ENCODE measurements around the gene MED17.

DNA sequence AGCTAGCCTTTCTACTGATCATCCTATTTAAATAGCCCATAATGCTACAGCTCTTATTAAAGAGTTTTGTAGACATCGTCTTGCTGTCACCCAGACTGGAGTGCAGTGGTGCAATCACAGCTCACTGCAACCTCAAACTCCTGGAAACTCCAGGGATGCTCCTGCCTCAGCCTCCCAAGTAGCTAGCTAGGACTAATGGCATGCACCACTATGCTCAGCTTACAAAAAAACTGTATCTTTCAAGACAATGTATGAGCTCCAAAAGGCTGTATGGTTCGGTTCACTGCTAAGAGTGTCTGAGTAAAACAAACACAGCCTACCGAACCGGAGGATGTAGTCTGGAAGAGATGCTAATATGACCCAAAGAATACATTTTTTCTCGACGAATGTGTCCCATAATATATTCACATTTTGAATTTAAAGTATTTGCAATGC is 45.4 kb upstream of the MED17 start:
- TF ChIP-seq, protein P1, sequence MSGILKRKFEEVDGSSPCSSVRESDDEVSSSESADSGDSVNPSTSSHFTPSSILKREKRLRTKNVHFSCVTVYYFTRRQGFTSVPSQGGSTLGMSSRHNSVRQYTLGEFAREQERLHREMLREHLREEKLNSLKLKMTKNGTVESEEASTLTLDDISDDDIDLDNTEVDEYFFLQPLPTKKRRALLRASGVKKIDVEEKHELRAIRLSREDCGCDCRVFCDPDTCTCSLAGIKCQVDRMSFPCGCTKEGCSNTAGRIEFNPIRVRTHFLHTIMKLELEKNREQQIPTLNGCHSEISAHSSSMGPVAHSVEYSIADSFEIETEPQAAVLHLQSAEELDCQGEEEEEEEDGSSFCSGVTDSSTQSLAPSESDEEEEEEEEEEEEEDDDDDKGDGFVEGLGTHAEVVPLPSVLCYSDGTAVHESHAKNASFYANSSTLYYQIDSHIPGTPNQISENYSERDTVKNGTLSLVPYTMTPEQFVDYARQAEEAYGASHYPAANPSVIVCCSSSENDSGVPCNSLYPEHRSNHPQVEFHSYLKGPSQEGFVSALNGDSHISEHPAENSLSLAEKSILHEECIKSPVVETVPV (CRISPR knock-in tag; IDR thresholded peaks at IDR 0.05): no peak
- no peak for TF ChIP-seq ARNTL (CRISPR knock-in tag; IDR thresholded peaks at IDR 0.05; ENCODE audit: borderline replicate concordance, low read depth)
- TF ChIP-seq, protein P2, sequence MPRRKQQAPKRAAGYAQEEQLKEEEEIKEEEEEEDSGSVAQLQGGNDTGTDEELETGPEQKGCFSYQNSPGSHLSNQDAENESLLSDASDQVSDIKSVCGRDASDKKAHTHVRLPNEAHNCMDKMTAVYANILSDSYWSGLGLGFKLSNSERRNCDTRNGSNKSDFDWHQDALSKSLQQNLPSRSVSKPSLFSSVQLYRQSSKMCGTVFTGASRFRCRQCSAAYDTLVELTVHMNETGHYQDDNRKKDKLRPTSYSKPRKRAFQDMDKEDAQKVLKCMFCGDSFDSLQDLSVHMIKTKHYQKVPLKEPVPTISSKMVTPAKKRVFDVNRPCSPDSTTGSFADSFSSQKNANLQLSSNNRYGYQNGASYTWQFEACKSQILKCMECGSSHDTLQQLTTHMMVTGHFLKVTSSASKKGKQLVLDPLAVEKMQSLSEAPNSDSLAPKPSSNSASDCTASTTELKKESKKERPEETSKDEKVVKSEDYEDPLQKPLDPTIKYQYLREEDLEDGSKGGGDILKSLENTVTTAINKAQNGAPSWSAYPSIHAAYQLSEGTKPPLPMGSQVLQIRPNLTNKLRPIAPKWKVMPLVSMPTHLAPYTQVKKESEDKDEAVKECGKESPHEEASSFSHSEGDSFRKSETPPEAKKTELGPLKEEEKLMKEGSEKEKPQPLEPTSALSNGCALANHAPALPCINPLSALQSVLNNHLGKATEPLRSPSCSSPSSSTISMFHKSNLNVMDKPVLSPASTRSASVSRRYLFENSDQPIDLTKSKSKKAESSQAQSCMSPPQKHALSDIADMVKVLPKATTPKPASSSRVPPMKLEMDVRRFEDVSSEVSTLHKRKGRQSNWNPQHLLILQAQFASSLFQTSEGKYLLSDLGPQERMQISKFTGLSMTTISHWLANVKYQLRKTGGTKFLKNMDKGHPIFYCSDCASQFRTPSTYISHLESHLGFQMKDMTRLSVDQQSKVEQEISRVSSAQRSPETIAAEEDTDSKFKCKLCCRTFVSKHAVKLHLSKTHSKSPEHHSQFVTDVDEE (CRISPR knock-in tag; IDR thresholded peaks at IDR 0.05): no peak
- TF ChIP-seq ZNF8 (CRISPR knock-in tag; IDR thresholded peaks at IDR 0.05): no peak
- no peak for TF ChIP-seq CREB5 (CRISPR knock-in tag; IDR thresholded peaks at IDR 0.05; ENCODE audit: low read depth)
- TF ChIP-seq ESRRG (CRISPR knock-in tag; IDR thresholded peaks at IDR 0.05): no peak
- no peak for TF ChIP-seq PPARA (CRISPR knock-in tag; IDR thresholded peaks at IDR 0.05; ENCODE audit: borderline replicate concordance)
- TF ChIP-seq, protein P3, sequence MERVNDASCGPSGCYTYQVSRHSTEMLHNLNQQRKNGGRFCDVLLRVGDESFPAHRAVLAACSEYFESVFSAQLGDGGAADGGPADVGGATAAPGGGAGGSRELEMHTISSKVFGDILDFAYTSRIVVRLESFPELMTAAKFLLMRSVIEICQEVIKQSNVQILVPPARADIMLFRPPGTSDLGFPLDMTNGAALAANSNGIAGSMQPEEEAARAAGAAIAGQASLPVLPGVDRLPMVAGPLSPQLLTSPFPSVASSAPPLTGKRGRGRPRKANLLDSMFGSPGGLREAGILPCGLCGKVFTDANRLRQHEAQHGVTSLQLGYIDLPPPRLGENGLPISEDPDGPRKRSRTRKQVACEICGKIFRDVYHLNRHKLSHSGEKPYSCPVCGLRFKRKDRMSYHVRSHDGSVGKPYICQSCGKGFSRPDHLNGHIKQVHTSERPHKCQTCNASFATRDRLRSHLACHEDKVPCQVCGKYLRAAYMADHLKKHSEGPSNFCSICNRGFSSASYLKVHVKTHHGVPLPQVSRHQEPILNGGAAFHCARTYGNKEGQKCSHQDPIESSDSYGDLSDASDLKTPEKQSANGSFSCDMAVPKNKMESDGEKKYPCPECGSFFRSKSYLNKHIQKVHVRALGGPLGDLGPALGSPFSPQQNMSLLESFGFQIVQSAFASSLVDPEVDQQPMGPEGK (CRISPR knock-in tag; IDR thresholded peaks at IDR 0.05; ENCODE audit: borderline replicate concordance): no peak

Measured in SK-N-SH treated with all-trans-retinoic acid at 6 μM for 48 hours (cell line).